Measurements from ENCODE around the gene SLCO4A1.

SLCO4A1 gene

GRCh38 chr20:62685781-62686555 is 43.7 kb downstream of the SLCO4A1 start:
- Histone ChIP-seq H3K4me1 (no peaks in the 10 kb centered on the region), H3K9me3 (no peaks in the 10 kb centered on the region), H3K36me3 (replicated peaks) (no peaks in the 10 kb centered on the region), H3K4me3 (no peak overlapping the region), H3K27me3 (ENCODE audit: low read depth) (no peaks in the 10 kb centered on the region)
- in situ Hi-C loops (cut with MboI; ENCODE audit: low sequenced_read_pairs) = no loop called here
- peak in 1 of 2 experiments; percentile 46 for DNase-seq (ENCODE audit: low spot score in 2 of 2)

DNA sequence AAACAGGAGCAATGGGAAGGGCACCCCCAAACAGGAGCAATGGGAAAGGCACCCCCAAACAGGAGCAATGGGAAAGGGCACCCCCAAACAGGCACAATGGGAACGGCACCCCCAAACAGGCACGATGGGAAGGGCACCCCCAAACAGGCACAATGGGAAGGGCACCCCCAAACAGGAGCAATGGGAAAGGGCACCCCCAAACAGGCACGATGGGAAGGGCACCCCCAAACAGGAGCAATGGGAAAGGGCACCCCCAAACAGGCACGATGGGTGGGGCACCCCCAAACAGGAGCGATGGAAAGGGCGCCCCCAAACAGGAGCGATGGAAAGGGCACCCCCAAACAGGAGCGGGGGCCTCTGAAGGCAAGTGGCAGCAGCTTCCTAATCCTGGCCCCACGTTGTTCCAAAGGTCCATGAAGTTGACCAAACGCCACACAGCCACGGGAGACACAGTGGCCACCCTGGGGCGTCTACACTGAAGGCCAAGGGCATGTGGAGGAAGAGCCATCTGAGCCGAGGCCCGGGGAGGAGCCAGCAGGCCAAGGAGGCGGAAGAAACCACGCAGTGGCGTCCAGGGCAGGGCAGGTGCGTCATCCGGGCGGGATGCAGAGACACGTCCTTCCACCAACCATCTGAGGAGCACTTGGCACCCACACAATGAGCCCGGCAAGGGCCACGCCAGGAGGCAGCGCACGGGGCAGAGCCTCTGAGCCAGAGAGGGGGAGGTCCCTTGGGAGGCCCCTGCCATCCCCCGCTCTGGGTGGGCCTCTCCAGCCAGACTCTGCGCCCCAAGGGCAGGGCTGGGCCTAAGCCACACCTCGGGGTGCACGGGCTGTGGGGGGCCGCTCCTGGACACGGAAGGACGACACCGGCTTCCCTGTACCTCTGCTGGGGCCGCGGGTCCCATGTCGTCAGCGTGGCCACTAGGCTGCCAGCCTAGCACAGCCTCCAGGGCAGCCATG is 44.8 kb downstream of the SLCO4A1 start:
- in situ Hi-C loops (cut with MboI; ENCODE audit: low sequenced_read_pairs) = no loop called here
- DNase-seq (ENCODE audit: low spot score in 2 of 2) = no peak
- no peaks in the 10 kb centered on the region for H3K4me1 ChIP-seq
- no peaks in the 10 kb centered on the region for H3K9me3 ChIP-seq
- H3K4me3 ChIP-seq = no peak overlapping the region
- no peaks in the 10 kb centered on the region for H3K36me3 ChIP-seq (replicated peaks)
- no peaks in the 10 kb centered on the region for H3K27me3 ChIP-seq (ENCODE audit: low read depth)

DNA sequence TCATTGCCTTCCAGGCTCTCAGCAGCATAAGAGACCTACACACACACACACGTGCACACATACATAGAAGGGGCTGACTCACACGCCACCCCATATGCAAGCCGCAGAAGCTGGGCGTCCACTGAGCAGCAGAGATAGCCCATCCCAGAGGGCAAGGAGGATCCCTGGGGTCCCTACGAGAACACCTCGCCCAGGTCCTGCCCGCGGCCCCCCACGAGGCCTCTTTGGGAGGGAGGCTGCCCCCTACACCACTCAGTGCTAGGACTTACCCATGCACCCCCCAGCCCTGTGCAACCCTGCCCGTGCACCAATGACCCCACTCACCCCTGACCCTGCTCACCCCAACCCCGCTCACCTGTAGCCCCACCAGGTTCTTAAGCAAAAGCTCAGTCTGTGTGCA is 45.8 kb downstream of the SLCO4A1 start:
- no peak for DNase-seq (ENCODE audit: low spot score in 2 of 2)
- in situ Hi-C loops (cut with MboI; ENCODE audit: low sequenced_read_pairs) = no loop called here
- Histone ChIP-seq H3K9me3 (no peaks in the 10 kb centered on the region), H3K4me3 (no peak overlapping the region), H3K4me1 (no peaks in the 10 kb centered on the region), H3K36me3 (replicated peaks) (no peaks in the 10 kb centered on the region), H3K27me3 (ENCODE audit: low read depth) (peaks cover 5% of the 10 kb centered on the region)

- Histone ChIP-seq H3K4me1 (no peaks in the 10 kb centered on the region), H3K4me3 (no peak overlapping the region), H3K27me3 (ENCODE audit: low read depth) (peaks cover 14% of the 10 kb centered on the region), H3K36me3 (replicated peaks) (no peaks in the 10 kb centered on the region), H3K9me3 (no peaks in the 10 kb centered on the region)
- no peak for DNase-seq (ENCODE audit: low spot score in 2 of 2)
- in situ Hi-C loops (cut with MboI; ENCODE audit: low sequenced_read_pairs) = no loop called here
Observed at GRCh38 chr20:62688855-62689460, 46.7 kb downstream of the SLCO4A1 start.

- in situ Hi-C loops (cut with MboI; ENCODE audit: low sequenced_read_pairs) = no loop called here
- Histone ChIP-seq H3K9me3 (no peaks in the 10 kb centered on the region), H3K27me3 (ENCODE audit: low read depth) (peaks cover 18% of the 10 kb centered on the region), H3K4me3 (no peak overlapping the region), H3K4me1 (no peaks in the 10 kb centered on the region), H3K36me3 (replicated peaks) (no peaks in the 10 kb centered on the region)
- no peak for DNase-seq (ENCODE audit: low spot score in 2 of 2)
Observed at GRCh38 chr20:62689861-62690260, 47.6 kb downstream of the SLCO4A1 start.

GRCh38 chr20:62690261-62690820 is 48.0 kb downstream of the SLCO4A1 start:
- Histone ChIP-seq H3K36me3 (replicated peaks) (no peaks in the 10 kb centered on the region), H3K27me3 (ENCODE audit: low read depth) (peaks cover 23% of the 10 kb centered on the region), H3K4me3 (no peak overlapping the region), H3K4me1 (no peaks in the 10 kb centered on the region), H3K9me3 (no peaks in the 10 kb centered on the region)
- DNase-seq (ENCODE audit: low spot score in 2 of 2) = peak in 1 of 2 experiments; percentile 45
- in situ Hi-C loops (cut with MboI; ENCODE audit: low sequenced_read_pairs) = no loop called here

DNA sequence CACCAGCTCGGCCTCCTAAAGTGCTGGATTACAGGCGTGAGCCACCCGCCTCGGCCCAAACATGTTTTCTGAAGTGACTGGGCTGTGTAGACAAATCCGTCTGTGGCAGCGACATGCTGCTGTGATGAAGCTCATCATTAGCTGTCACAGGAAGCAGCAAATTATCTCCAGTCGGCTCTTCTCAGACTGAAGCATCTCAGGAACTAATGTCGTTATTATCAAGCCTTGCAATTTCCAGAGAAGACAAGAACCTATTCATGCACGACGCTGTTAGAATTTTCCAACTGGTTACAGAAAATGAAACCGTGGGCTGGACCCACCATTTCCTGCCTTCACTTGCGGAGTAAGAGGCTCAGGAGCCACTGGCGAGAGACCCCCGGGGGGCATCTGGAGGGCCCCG is 49.2 kb downstream of the SLCO4A1 start:
- Histone ChIP-seq H3K36me3 (replicated peaks) (no peaks in the 10 kb centered on the region), H3K27me3 (ENCODE audit: low read depth) (peaks cover 24% of the 10 kb centered on the region), H3K4me3 (no peak overlapping the region), H3K9me3 (no peaks in the 10 kb centered on the region), H3K4me1 (no peaks in the 10 kb centered on the region)
- in situ Hi-C loops (cut with MboI; ENCODE audit: low sequenced_read_pairs) = no loop called here
- no peak for DNase-seq (ENCODE audit: low spot score in 2 of 2)

DNA sequence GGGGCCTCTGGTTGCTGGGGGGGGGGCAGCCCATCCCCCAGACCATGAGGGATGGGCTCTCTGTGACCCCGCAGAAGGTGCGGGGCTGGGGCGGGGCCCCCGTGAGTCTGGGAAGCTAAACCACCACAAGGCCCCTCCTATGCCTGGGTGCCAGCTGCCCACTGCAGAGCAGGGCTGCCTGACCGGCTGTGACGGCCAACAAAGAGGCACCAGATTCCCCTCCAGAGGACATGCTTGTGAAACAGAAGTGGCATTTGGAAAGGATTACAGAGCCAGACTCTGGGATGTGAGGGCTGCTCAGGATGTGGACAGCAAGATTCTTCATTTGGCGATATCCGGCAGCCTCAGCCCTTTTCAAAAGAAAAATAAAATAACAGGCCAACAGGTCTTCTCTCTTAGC is 49.9 kb downstream of the SLCO4A1 start:
- DNase-seq (ENCODE audit: low spot score in 2 of 2) = no peak
- no peaks in the 10 kb centered on the region for H3K9me3 ChIP-seq
- no peaks in the 10 kb centered on the region for H3K36me3 ChIP-seq (replicated peaks)
- H3K4me3 ChIP-seq = no peak overlapping the region
- in situ Hi-C loops (cut with MboI; ENCODE audit: low sequenced_read_pairs) = no loop called here
- H3K27me3 ChIP-seq (ENCODE audit: low read depth) = peaks cover 24% of the 10 kb centered on the region
- no peaks in the 10 kb centered on the region for H3K4me1 ChIP-seq

DNA sequence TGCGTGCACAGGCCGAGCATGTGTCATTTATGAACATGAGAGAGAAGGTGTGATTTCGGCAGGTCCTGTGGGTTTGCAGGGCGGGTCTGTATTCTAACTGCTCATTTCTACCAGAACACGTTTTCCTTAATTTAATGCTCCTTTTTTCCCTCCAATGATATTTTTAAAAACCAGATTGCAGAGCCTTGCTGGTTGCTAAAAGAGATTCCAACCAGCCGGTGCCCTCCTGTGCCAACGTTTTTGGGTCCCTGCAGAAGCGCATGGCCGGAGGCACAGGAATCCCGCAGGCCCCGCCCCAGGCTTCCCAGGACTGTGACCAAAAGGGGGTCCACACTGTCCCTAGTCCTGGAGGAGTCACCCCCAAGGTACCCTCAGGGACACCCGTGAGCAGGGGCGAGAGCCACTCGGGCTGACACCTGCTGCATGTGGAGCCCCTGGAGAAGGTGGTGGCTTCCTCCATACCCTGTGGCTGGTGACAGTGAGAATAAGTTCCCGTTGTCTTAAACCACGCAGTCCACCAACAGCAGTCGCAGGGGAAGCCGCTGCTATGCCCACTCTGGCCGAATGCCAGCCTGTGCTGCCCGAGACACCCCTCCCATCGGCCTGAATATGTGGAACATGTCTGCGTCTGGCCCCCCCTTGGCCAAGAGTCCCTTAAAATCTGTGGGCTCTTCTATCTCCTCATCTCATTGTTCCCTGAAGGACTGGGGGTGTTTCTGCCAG is 50.7 kb downstream of the SLCO4A1 start:
- no peak for DNase-seq (ENCODE audit: low spot score in 2 of 2)
- H3K36me3 ChIP-seq (replicated peaks) = no peaks in the 10 kb centered on the region
- H3K27me3 ChIP-seq (ENCODE audit: low read depth) = peaks cover 28% of the 10 kb centered on the region
- no peaks in the 10 kb centered on the region for H3K4me1 ChIP-seq
- in situ Hi-C loops (cut with MboI; ENCODE audit: low sequenced_read_pairs) = no loop called here
- no peak overlapping the region for H3K4me3 ChIP-seq
- H3K9me3 ChIP-seq = no peaks in the 10 kb centered on the region

DNA sequence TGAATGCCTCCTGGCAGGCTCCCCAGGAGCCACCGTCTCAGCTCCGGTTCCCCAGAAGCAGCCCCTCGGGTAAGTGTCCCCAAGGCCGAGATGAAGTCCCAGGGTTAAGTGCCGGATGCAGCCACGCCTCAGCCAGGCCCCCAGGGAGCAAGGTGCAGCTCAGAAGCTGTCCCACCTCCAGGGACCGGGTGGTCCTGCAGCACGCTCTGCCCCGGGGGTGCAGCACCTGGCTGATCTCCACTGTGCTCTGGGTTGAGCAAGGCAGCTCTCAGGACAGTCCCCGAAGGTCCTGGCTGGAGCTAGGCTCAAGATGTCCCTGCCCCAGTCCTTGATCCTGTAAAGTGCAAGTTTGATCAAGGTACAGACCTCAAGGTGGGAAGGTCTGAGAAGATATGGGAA is 51.2 kb downstream of the SLCO4A1 start:
- in situ Hi-C loops (cut with MboI; ENCODE audit: low sequenced_read_pairs) = no loop called here
- no peaks in the 10 kb centered on the region for H3K4me1 ChIP-seq
- no peaks in the 10 kb centered on the region for H3K36me3 ChIP-seq (replicated peaks)

GRCh38 chr20:62694106-62694505 is 51.8 kb downstream of the SLCO4A1 start:
- H3K27me3 ChIP-seq (ENCODE audit: low read depth) = peaks cover 28% of the 10 kb centered on the region
- no peaks in the 10 kb centered on the region for H3K9me3 ChIP-seq
- no peak overlapping the region for H3K4me3 ChIP-seq
- no peak for DNase-seq (ENCODE audit: low spot score in 2 of 2)
- H3K4me1 ChIP-seq = no peaks in the 10 kb centered on the region
- no peaks in the 10 kb centered on the region for H3K36me3 ChIP-seq (replicated peaks)
- in situ Hi-C loops (cut with MboI; ENCODE audit: low sequenced_read_pairs) = no loop called here

More for the DNA sequence above, 51.2 kb downstream of the SLCO4A1 start:
- no peak for DNase-seq (ENCODE audit: low spot score in 2 of 2)
- peaks cover 28% of the 10 kb centered on the region for H3K27me3 ChIP-seq (ENCODE audit: low read depth)
- H3K9me3 ChIP-seq = no peaks in the 10 kb centered on the region
- no peak overlapping the region for H3K4me3 ChIP-seq

- H3K27me3 ChIP-seq (ENCODE audit: low read depth) = peaks cover 28% of the 10 kb centered on the region
- in situ Hi-C loops (cut with MboI; ENCODE audit: low sequenced_read_pairs) = no loop called here
- H3K9me3 ChIP-seq = no peaks in the 10 kb centered on the region
- DNase-seq (ENCODE audit: low spot score in 2 of 2) = no peak
- H3K4me1 ChIP-seq = no peaks in the 10 kb centered on the region
- H3K36me3 ChIP-seq (replicated peaks) = no peaks in the 10 kb centered on the region
- H3K4me3 ChIP-seq = no peak overlapping the region
Observed at GRCh38 chr20:62694868-62695267, 52.6 kb downstream of the SLCO4A1 start.

Measured in HAP-1 (cell line).